WI38 (cell line): Measurements from ENCODE around the gene DSCAML1.

Experiments
- H3K4me3 ChIP-seq: 2 replicates; pipeline ENCODE4 v1.5.1; 2011; ENCODE audit warnings: low read depth, mild to moderate bottlenecking, control low read depth, low read length
- TF ChIP-seq, protein P1 (sequence below): IDR thresholded peaks from 2 replicates; pipeline ENCODE4 v1.5.1; 2012; ENCODE audit warnings: low read depth, mild to moderate bottlenecking, control low read depth, low read length

The DSCAML1 gene

DNA sequence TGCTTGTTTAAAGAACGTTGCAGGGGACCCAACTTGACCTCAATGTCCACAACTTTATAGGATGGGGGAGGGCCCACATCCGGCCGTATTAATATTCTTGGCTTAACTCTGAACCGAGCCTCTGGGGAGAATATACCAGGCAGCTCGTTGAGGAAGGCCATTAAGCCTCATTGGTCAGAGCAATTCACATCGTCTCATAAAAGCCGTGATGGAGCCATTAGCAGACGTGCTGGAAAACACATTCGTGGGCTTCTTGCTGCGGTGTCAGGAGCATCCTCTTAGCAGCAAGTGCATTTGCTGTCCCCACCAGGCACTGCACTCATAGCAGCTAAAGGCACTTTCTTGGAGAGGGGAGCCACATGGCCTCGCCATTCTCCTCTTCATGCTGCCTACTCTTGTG is 14.9 kb downstream of the DSCAML1 start:
- no peak overlapping the region for H3K4me3 ChIP-seq
- TF ChIP-seq, protein P1, sequence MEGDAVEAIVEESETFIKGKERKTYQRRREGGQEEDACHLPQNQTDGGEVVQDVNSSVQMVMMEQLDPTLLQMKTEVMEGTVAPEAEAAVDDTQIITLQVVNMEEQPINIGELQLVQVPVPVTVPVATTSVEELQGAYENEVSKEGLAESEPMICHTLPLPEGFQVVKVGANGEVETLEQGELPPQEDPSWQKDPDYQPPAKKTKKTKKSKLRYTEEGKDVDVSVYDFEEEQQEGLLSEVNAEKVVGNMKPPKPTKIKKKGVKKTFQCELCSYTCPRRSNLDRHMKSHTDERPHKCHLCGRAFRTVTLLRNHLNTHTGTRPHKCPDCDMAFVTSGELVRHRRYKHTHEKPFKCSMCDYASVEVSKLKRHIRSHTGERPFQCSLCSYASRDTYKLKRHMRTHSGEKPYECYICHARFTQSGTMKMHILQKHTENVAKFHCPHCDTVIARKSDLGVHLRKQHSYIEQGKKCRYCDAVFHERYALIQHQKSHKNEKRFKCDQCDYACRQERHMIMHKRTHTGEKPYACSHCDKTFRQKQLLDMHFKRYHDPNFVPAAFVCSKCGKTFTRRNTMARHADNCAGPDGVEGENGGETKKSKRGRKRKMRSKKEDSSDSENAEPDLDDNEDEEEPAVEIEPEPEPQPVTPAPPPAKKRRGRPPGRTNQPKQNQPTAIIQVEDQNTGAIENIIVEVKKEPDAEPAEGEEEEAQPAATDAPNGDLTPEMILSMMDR = no peak

DNA sequence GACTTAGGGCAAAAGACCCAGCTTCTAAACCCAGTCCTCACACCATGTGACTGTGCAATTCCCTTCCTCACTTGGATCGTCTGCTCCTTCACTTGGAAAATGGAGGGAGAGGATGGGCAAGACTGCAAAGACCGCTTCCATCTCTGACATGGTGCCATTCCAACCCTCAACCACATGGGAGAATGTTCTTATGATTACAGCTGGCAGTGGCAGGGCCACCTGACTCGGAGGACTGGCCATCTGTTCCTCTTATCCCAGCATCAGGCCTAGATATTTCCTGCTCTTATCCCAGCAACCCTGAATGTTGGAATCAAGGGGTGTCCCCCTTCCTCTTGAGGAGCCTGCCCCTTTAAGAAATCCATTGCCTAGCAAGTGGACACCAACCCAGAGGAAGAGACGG is 15.4 kb downstream of the DSCAML1 start:
- no peak overlapping the region for H3K4me3 ChIP-seq
- TF ChIP-seq, protein P1 = no peak

DNA sequence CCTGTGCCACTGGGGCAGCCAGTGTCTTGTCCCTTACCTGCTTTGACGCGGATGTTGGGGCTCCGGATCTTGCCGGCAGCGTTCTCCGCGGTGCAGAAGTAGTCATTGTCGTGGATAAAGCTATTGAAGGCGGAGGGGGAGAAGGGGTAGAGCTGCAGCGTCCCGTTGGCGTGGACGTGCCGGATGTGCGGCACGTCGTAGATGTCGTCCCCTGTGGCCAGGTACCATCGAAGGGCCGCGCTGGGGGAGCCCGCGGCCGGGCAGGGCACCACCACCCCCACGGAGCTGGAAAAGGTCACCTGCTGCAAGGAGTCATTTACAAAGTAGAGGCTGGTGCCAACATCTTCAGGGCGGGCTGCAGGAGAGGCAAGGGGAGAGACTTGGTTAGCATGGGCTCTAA is 16.6 kb downstream of the DSCAML1 start:
- H3K4me3 ChIP-seq = no peak overlapping the region
- TF ChIP-seq, protein P1 = no peak

DNA sequence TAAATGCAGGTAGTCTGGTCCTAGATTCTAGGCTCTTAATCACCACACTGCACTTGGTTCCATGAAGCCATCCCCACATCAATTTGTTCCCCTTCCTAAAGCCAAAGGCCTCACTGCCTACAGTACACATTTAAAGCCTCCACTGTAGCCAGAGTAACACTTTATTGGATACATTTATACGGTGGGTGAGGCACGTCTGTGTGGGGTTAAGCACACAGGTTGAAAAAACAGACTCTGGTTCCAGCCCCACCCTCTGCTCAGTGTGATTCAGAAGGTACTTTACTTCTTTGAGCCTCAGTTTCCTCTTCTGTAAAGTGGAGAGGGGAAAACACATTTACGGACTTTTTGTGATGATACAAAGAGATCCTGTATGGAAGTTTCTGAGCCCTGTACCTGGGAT is 22.5 kb downstream of the DSCAML1 start:
- H3K4me3 ChIP-seq = no peak overlapping the region
- TF ChIP-seq, protein P1 = no peak

DNA sequence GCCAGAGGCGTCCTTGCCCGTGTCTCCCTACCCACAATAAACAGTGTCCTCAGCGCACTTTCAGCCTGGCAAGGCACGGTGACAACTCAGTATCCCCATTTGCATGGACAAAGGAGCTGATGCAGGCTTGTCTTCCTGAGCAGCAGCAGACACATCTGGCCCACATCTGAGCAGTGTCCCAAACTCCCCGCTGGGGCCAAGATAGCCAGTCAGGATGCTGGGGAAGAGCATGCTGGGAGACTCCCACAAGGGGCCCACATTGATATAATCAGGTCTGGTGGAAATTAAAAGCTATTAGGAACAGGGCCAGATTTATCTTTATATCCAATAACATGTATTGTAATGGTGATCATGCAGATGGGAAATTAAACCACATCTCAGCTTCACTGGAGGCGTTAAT is 24.7 kb downstream of the DSCAML1 start:
- TF ChIP-seq, protein P1 = no peak
- H3K4me3 ChIP-seq = no peak overlapping the region

DNA sequence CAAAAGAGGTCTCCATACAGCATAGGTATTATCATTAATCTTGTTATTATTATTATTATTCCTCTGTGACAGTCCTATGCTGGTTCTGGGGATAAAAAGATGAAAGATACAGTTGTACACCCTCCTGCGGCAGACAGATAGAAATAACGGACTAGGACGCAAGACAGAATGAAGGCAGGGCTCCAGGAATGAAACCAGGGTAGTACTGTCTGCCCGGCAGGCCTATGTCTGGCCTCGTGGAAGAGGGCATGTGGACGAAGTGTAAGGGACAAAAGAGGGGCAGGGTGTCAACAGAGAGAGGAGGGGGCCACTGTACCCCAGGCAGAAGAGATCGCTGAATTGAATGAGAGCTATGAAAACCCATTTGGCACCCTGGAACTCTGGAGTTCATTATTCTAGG is 25.2 kb downstream of the DSCAML1 start:
- H3K4me3 ChIP-seq = no peak overlapping the region
- TF ChIP-seq, protein P1 = no peak

DNA sequence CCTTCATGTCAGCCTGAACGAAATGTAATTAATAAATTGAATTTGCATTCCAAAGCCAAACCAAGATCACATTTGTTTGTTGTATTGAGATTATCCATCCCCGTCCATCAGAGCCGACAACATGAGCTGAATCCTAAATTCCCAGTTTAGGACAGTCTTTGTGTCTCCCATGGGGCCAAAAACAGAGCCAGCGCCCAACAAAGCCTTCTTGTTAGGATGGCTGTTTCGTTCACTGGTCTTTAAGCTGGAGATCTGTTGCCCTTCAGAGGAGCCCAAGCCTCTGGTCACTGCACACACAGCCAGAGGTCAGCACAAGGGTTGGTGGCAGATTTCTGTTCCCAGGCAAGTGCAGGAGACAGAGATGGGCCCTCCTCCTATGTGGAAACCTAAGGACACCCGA is 25.8 kb downstream of the DSCAML1 start:
- TF ChIP-seq, protein P1 = no peak
- H3K4me3 ChIP-seq = no peak overlapping the region
